AG09319 (cell line): ENCODE measurements around the gene SRGAP3.

Experiments used
- DNase-seq: peaks from one replicate; pipeline ENCODE4 v3.0.0-alpha.2; 2010; ENCODE audit warnings: low read depth; ENCODE audit errors: extremely low read depth
- TF ChIP-seq, protein P1 (sequence below): IDR thresholded peaks from 2 replicates; pipeline ENCODE4 v1.5.1; 2011; ENCODE audit warnings: low read depth, mild to moderate bottlenecking, inconsistent platforms, low read length, moderate library complexity

The SRGAP3 gene

GRCh38 chr3:9035473-9035872 lies 214.0 kb downstream of the SRGAP3 start:
- TF ChIP-seq, protein P1, sequence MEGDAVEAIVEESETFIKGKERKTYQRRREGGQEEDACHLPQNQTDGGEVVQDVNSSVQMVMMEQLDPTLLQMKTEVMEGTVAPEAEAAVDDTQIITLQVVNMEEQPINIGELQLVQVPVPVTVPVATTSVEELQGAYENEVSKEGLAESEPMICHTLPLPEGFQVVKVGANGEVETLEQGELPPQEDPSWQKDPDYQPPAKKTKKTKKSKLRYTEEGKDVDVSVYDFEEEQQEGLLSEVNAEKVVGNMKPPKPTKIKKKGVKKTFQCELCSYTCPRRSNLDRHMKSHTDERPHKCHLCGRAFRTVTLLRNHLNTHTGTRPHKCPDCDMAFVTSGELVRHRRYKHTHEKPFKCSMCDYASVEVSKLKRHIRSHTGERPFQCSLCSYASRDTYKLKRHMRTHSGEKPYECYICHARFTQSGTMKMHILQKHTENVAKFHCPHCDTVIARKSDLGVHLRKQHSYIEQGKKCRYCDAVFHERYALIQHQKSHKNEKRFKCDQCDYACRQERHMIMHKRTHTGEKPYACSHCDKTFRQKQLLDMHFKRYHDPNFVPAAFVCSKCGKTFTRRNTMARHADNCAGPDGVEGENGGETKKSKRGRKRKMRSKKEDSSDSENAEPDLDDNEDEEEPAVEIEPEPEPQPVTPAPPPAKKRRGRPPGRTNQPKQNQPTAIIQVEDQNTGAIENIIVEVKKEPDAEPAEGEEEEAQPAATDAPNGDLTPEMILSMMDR, result no peak
- DNase-seq, result no peak

- no peak for DNase-seq
- TF ChIP-seq, protein P1, result no peak
Measured at GRCh38 chr3:9033867-9034266, 215.6 kb downstream of the SRGAP3 start.

DNA sequence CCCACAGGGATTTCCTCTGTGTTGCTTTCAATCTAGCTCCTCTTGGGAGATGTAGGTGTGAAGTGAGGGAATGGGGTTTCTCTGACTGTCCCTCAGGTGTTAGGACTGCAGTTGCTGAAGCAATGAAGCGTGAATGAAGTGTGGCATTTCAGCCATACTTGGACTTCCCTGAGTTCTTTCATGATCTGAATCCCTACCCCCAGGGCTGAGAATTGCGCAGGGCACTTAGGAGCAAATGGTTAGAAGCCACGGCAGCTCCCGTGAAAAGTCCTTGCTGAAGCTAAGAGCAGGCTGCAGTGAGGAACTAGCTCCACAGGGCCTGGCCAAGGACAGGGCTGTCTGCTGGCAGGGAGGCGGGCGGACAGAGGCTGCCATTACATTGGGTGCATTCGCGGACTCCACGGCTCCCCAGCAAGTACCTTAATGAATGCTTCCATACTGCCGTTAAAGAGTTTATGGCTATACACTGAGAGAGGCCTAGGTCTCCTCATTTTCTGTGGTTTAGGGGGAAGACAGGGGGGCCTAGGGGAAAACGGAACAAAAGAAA lies 217.1 kb downstream of the SRGAP3 start:
- DNase-seq, result no peak
- TF ChIP-seq, protein P1, result no peak

DNA sequence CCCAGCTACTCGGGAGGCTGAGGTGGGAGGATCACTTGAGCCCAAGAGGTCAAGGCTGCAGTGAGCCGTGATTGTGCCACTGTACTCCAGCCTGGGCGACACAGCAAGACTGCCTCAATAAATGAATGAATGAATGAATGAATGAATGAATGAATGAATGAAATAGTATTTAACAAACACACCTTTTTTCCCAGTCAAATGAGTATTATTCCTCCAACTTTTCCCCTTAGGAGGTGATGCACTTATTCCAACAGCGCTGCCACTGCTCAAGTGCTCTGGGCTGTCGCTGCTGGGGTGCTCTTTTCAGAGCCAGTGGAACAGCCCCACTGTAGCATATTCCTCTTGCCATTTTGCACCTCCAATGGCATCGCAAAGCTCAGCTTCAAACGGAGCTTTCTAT lies 219.4 kb downstream of the SRGAP3 start:
- TF ChIP-seq, protein P1, result no peak
- DNase-seq, result no peak

GRCh38 chr3:9028134-9028533 lies 221.3 kb downstream of the SRGAP3 start:
- DNase-seq, result no peak

GRCh38 chr3:9026320-9027045 lies 223.0 kb downstream of the SRGAP3 start:
- DNase-seq, result no peak
- TF ChIP-seq, protein P1, result no peak

More at GRCh38 chr3:9028134-9028533, 221.3 kb downstream of the SRGAP3 start:
- TF ChIP-seq, protein P1, result no peak

- TF ChIP-seq, protein P1, result no peak
- no peak for DNase-seq
Measured at GRCh38 chr3:9024341-9024740, 225.1 kb downstream of the SRGAP3 start.
